Measurements from ENCODE around the gene SIM1. TPM values are rescaled to one million over a fixed set of nuclear protein-coding genes. Genes with fewer than 3 reads are reported as not detected.

The SIM1 gene
- total RNA-seq, 4 donors from 2014 or later = 0.18 to 0.72 (median 0.42) TPM

DNA sequence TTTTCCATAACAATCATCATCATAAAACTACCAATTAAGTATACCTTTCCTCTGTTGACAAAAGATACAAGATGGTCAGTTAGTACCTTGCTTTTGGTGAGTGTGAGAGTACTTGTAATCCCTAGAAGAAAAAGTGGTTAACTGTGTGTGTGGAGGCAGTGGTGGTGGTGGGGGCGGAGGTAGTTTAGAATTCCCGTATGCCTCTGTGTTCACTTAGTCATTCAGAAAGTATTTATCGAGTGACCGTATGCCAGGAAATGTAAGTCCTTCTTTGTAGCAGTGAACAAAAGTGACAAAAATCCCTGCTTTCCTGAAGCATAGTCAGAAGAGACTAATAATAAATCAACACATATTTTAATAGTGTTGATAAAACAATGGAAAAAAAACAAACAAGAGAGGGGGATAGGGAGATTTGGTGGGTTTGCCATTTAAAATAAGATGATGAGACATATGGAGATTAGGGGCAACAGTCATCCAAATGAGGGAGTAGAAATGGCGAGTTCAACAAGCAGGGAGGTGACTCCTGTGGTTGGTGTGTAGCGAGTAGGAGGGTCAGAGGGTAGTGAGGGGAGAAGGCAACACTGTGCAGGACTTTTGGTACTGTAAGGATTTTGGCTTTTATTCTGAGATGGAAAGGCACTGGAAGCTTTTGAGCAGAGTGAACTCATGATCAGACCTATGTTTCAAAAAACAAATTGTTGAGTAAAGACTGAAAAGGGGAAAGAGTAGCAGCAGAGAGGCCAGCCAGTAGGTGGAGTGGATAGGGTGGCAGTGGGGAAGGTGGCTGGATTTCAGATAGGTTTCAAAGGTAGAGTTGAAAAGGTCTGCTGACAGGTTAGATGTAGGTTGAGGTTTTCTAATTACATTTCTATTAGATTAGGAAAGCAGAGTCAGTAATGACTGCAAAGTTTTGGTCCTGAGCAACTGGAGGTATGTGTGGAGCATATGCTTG, 40.3 kb upstream of the SIM1 start:
- H3K27ac ChIP-seq = no peak overlapping the region
- H3K9me3 ChIP-seq = no peaks in the 10 kb centered on the region
- 58% methylated on average over 6 of the region's 6 CpGs for WGBS
- peaks cover 17% of the 10 kb centered on the region for H3K36me3 ChIP-seq
- no peak for DNase-seq (ENCODE audit: low spot score in 2 of 2)
- H3K27me3 ChIP-seq = no peaks in the 10 kb centered on the region
- no peaks in the 10 kb centered on the region for H3K4me1 ChIP-seq
- no peak for TF ChIP-seq CTCF (IDR thresholded peaks at IDR 0.05)
- no peak for TF ChIP-seq POLR2A (IDR thresholded peaks at IDR 0.05)
- TF ChIP-seq POLR2AphosphoS5 (IDR thresholded peaks at IDR 0.05) = no peak
- TF ChIP-seq EP300 (IDR thresholded peaks at IDR 0.05) = no peak
- no peak overlapping the region for H3K4me3 ChIP-seq

DNA sequence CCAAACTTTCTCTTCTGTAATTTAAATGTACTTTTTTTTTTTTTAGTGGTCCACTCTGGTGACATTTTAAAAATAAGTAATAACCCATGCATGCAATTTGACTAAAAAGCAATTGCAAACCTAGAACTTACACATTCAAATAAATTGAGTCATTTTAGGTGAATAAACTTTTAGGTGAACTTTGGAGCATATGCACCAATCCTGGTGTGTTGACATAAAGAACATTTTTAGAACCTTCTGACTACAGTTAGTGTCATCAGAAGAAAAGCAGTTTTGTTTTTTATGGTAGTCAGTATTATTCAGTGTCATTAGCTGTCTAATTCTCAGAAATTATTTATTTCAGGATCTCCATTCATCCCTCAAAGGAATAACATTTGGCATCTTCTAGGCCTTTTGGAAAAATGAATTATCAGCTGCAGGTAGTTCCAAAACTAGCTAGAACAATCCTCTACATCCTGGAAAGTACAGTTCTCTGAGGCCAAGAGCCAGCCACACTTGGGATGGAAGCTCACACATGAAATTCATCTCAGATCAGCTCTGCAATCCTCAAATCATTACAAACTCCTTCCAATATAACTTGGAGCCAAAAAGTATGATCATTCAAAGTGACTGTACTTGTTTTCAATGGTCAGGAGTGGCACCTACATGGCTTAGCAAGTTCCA, 38.5 kb upstream of the SIM1 start:
- Histone ChIP-seq H3K27ac (no peak overlapping the region), H3K4me1 (no peaks in the 10 kb centered on the region), H3K36me3 (no peaks in the 10 kb centered on the region), H3K4me3 (no peak overlapping the region), H3K9me3 (no peaks in the 10 kb centered on the region), H3K27me3 (no peaks in the 10 kb centered on the region)
- TF ChIP-seq POLR2AphosphoS5 (IDR thresholded peaks at IDR 0.05) = no peak
- no peak for TF ChIP-seq EP300 (IDR thresholded peaks at IDR 0.05)
- no peak for DNase-seq (ENCODE audit: low spot score in 2 of 2)

DNA sequence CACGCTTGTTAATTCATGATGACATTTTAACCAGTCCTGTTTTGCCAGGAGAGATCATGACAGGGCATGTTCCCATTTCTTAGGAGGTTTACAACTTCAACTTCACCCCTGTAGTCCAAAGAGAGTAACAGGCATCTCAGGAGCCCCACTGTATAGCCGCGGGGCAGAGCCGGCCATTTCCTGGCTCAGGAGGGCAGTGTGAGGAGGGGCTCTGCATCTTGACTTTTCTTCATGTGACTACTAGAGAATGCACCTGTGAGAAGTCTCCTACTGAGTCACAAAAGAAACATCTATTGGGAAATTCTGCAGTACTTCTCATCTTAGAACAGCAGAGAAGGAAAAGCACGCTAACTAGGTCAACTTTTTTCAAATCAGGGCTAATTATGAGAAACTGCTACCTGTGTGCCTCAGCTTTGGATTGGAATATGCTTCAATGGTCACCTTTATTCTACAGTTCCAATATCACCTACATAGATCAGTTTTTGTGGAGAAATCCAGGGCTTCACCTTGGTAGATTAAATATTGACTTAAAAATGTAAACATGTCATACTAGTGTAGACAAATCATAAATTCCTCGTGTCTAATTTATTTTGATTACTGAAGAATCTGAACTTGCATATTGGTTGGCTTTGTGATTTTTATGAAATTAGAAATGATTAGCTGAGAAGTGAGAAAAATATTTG, 28.6 kb upstream of the SIM1 start:
- no peak overlapping the region for H3K4me3 ChIP-seq
- TF ChIP-seq EP300 (IDR thresholded peaks at IDR 0.05) (no peak), POLR2AphosphoS5 (IDR thresholded peaks at IDR 0.05) (no peak), POLR2A (IDR thresholded peaks at IDR 0.05) (no peak), CTCF (IDR thresholded peaks at IDR 0.05) (no peak)
- H3K27me3 ChIP-seq = peaks cover 5% of the 10 kb centered on the region
- no peaks in the 10 kb centered on the region for H3K4me1 ChIP-seq
- 56% methylated on average over 6 of the region's 6 CpGs for WGBS
- no peaks in the 10 kb centered on the region for H3K36me3 ChIP-seq
- no peak overlapping the region for H3K27ac ChIP-seq
- no peak for DNase-seq (ENCODE audit: low spot score in 2 of 2)
- H3K9me3 ChIP-seq = no peaks in the 10 kb centered on the region

DNA sequence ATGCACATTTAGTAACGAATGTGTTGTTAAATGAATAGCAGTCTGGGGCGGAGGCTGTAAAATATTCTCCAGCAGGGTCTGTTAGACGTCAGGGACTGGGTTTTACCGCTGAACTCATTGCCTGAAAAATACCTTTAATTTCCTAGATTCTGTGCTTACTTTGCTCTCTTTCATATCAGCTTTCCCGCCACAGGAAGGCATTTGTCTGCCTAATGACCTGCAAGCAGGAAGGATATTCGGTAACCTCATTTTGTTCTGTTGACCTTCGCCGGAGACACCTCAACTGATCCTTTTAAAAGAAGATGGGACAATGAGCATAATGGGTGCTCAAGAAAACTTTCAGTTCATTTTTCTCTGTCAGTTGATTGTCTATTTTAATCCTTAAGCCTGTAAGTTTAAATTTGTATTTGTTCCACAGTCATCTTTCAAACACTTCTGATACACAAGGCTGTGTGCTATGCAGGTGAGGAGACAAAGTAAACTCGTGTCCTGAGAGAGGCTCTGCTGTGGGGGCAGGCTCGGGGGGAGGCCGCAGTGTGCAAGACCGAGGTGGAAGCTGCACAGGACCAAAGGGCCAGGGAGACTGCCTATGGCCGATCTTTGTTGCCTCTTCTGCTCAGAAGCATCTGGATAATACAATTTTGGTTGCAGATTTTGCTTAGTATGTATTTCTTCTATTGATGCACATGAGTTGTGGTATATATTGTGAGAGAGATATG, 27.4 kb upstream of the SIM1 start:
- Histone ChIP-seq H3K4me1 (no peaks in the 10 kb centered on the region), H3K36me3 (no peaks in the 10 kb centered on the region), H3K27me3 (peaks cover 8% of the 10 kb centered on the region), H3K9me3 (no peaks in the 10 kb centered on the region), H3K4me3 (no peak overlapping the region), H3K27ac (no peak overlapping the region)
- TF ChIP-seq EP300 (IDR thresholded peaks at IDR 0.05) (no peak), POLR2A (IDR thresholded peaks at IDR 0.05) (no peak), CTCF (IDR thresholded peaks at IDR 0.05) (no peak), POLR2AphosphoS5 (IDR thresholded peaks at IDR 0.05) (no peak)
- no peak for DNase-seq (ENCODE audit: low spot score in 2 of 2)
- 68% methylated on average over 13 of the region's 13 CpGs for WGBS

DNA sequence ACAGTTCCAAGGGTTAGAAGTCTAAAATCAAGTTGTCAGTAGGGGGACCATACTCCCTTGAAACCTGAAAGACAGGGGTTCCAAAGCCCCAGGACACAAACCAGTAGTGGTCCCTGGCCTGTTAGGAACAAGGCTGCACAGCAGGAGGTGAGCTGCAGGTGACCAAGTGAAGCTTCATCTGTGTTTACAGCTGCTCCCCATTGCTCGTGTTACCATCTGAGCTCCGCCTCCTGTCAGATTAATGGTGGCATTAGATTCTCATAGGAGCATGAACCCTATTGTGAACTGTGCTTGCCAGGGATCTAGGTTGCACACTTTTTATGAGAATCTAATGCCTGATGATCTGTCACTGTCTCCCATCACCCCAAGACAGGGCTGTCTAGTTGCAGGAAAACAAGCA, 25.3 kb upstream of the SIM1 start:
- WGBS = 87% methylated on average over 2 of the region's 2 CpGs
- no peak for DNase-seq (ENCODE audit: low spot score in 2 of 2)

More for the DNA sequence above, 25.3 kb upstream of the SIM1 start:
- H3K27me3 ChIP-seq = peaks cover 8% of the 10 kb centered on the region
- no peak overlapping the region for H3K4me3 ChIP-seq
- no peaks in the 10 kb centered on the region for H3K9me3 ChIP-seq
- no peak for TF ChIP-seq EP300 (IDR thresholded peaks at IDR 0.05)
- TF ChIP-seq POLR2A (IDR thresholded peaks at IDR 0.05) = no peak
- TF ChIP-seq POLR2AphosphoS5 (IDR thresholded peaks at IDR 0.05) = no peak
- no peaks in the 10 kb centered on the region for H3K36me3 ChIP-seq
- no peaks in the 10 kb centered on the region for H3K4me1 ChIP-seq
- H3K27ac ChIP-seq = no peak overlapping the region
